HG03108 (cell line): ENCODE data around the gene SLC35F3.

Source experiments
- ATAC-seq: cut with Tn5 transposase; IDR thresholded peaks from one replicate; pipeline ENCODE4 v1.9.1; 2021; ENCODE audit warnings: moderate library complexity; ENCODE audit not compliant: unreplicated experiment

SLC35F3 gene

GRCh38 chr1:233909195-233909594 lies 4.7 kb downstream of the SLC35F3 start:
- ATAC-seq: no peak

GRCh38 chr1:233912447-233912846 lies 8.0 kb downstream of the SLC35F3 start:
- no peak for ATAC-seq

- ATAC-seq: no peak
Measured at GRCh38 chr1:233912909-233913308, 8.4 kb downstream of the SLC35F3 start.

GRCh38 chr1:233916706-233917105 lies 12.2 kb downstream of the SLC35F3 start:
- ATAC-seq: no peak

- ATAC-seq: no peak
Measured at GRCh38 chr1:233919786-233920185, 15.3 kb downstream of the SLC35F3 start.

GRCh38 chr1:233928123-233928522 lies 23.6 kb downstream of the SLC35F3 start:
- no peak for ATAC-seq

- no peak for ATAC-seq
Measured at GRCh38 chr1:233933339-233933738, 28.9 kb downstream of the SLC35F3 start.

GRCh38 chr1:233935297-233935868 lies 30.9 kb downstream of the SLC35F3 start:
- no peak for ATAC-seq

GRCh38 chr1:233936422-233936821 lies 31.9 kb downstream of the SLC35F3 start:
- ATAC-seq: no peak

GRCh38 chr1:233936842-233937241 lies 32.4 kb downstream of the SLC35F3 start:
- no peak for ATAC-seq

- ATAC-seq: no peak
Measured at GRCh38 chr1:233938476-233938875, 34.0 kb downstream of the SLC35F3 start.

GRCh38 chr1:233939451-233939850 lies 35.0 kb downstream of the SLC35F3 start:
- no peak for ATAC-seq

GRCh38 chr1:233940908-233941307 lies 36.4 kb downstream of the SLC35F3 start:
- ATAC-seq: no peak

GRCh38 chr1:233944601-233945000 lies 40.1 kb downstream of the SLC35F3 start:
- no peak for ATAC-seq

GRCh38 chr1:233945573-233945972 lies 41.1 kb downstream of the SLC35F3 start:
- no peak for ATAC-seq

- no peak for ATAC-seq
Measured at GRCh38 chr1:233945979-233946378, 41.5 kb downstream of the SLC35F3 start.

GRCh38 chr1:233946724-233947123 lies 42.2 kb downstream of the SLC35F3 start:
- ATAC-seq: no peak

GRCh38 chr1:233951804-233952203 lies 47.3 kb downstream of the SLC35F3 start:
- ATAC-seq: no peak

- no peak for ATAC-seq
Measured at GRCh38 chr1:233957691-233958090, 53.2 kb downstream of the SLC35F3 start.

- ATAC-seq: no peak
Measured at GRCh38 chr1:233959102-233959501, 54.6 kb downstream of the SLC35F3 start.

GRCh38 chr1:233959971-233960370 lies 55.5 kb downstream of the SLC35F3 start:
- no peak for ATAC-seq

GRCh38 chr1:233960386-233960785 lies 55.9 kb downstream of the SLC35F3 start:
- no peak for ATAC-seq

GRCh38 chr1:233962878-233963277 lies 58.4 kb downstream of the SLC35F3 start:
- ATAC-seq: no peak
